Lung (tissue), 12 donors: ENCODE results near the gene RXYLT1. TPM values are rescaled to one million over a fixed set of nuclear protein-coding genes. Genes with fewer than 3 reads are reported as not detected.
"Not testable (repeated sequence)": the region's sequence is repeated elsewhere in the genome, so short reads cannot be mapped to it uniquely, and the experiment has no call there.

Experiments
- ATAC-seq: fragments of 200-7000 bp; cut with Tn5 transposase; one replicate; pipeline ENCODE4 v1.9.1; 2020; ENCODE audit warnings: moderate number of reproducible peaks; ENCODE audit not compliant: insufficient read depth, low FRiP score
- DNase-seq, 3 donors: peaks; one replicate each; pipeline ENCODE4 v3.0.0-alpha.2; 2013 to 2017
- H3K27ac ChIP-seq, 2 donors: one replicate each; pipeline ENCODE4 v1.5.1; 2013; ENCODE audit warnings: mild to moderate bottlenecking in 2 of 2, moderate library complexity in 2 of 2, control low read depth in 1 of 2, inconsistent platforms in 1 of 2, low read depth in 1 of 2, low read length in 1 of 2
- H3K27me3 ChIP-seq, 3 donors: one replicate each; pipeline ENCODE4 v1.5.1; 2013; ENCODE audit warnings: low read length in 2 of 3; ENCODE audit not compliant: control insufficient read depth in 3 of 3, insufficient read depth in 3 of 3
- H3K36me3 ChIP-seq, 4 donors: one replicate each; pipeline ENCODE4 v1.5.1; 2013; ENCODE audit warnings: low read length in 4 of 4, mild to moderate bottlenecking in 1 of 4, moderate library complexity in 1 of 4; ENCODE audit not compliant: control insufficient read depth in 4 of 4, insufficient read depth in 4 of 4
- H3K4me1 ChIP-seq, 5 donors: one replicate each; pipeline ENCODE4 v1.5.1; 2013; ENCODE audit warnings: low read length in 5 of 5, mild to moderate bottlenecking in 2 of 5, moderate library complexity in 1 of 5; ENCODE audit not compliant: control insufficient read depth in 5 of 5, insufficient read depth in 5 of 5
- H3K4me3 ChIP-seq: one replicate; pipeline ENCODE4 v1.5.1; 2013; ENCODE audit warnings: mild to moderate bottlenecking, control low read depth, moderate library complexity
- H3K9ac ChIP-seq, 2 donors: one replicate each; pipeline ENCODE4 v1.5.1; 2013; ENCODE audit warnings: low read length in 2 of 2, control low read depth in 1 of 2; ENCODE audit not compliant: insufficient read depth in 1 of 2
- H3K9me3 ChIP-seq, 4 donors: one replicate each; pipeline ENCODE4 v1.5.1; 2013; ENCODE audit warnings: low read length in 3 of 4, mild to moderate bottlenecking in 1 of 4, moderate library complexity in 1 of 4; ENCODE audit not compliant: control insufficient read depth in 4 of 4, insufficient read depth in 3 of 4
- WGBS, 2 donors: extraction: QIAGEN DNeasy Blood & Tissue Kit; methylation state at CpG; one replicate each; pipeline ENCODE4 v1.1.7; 2013; 5-methylcytosine and 5-hydroxymethylcytosine counted together
- polyA plus RNA-seq, 2 donors: library from polyadenylated mRNA; stranded (reverse); fragments of 200-250 nt; gene quantifications; one replicate each; pipeline ENCODE4 v1.2.1, GENCODE V29; 2013
- total RNA-seq, 2 donors: library from RNA; depleted of rRNA in 1 of 2; stranded (reverse); fragments of >200 nt in 1 of 2; gene quantifications; one replicate each; pipeline ENCODE4 v1.2.1, GENCODE V29; 2014 to 2021
- TF ChIP-seq, protein P1 (sequence below): IDR thresholded peaks from 2 replicates; pipeline ENCODE4 v1.5.1; 2012; ENCODE audit warnings: mild to moderate bottlenecking; ENCODE audit errors: control extremely low read depth, extremely low read depth
- donor health status: control.
- donor health status: control.
- donor health status: Bipolar disorder and iron deficiency.
- donor health status: healthy.
- donor health status: DM: yes; HTN: yes; CAD: no.

Gene RXYLT1
- total and polyA plus RNA-seq, 4 donors: 8.0 to 14.9 (median 12.4) TPM

GRCh38 chr12:63838411-63838810 is 58.7 kb downstream of the RXYLT1 start:
- no peak for DNase-seq
- H3K4me1 ChIP-seq: no peaks in the 10 kb centered on the region
- TF ChIP-seq, protein P1, sequence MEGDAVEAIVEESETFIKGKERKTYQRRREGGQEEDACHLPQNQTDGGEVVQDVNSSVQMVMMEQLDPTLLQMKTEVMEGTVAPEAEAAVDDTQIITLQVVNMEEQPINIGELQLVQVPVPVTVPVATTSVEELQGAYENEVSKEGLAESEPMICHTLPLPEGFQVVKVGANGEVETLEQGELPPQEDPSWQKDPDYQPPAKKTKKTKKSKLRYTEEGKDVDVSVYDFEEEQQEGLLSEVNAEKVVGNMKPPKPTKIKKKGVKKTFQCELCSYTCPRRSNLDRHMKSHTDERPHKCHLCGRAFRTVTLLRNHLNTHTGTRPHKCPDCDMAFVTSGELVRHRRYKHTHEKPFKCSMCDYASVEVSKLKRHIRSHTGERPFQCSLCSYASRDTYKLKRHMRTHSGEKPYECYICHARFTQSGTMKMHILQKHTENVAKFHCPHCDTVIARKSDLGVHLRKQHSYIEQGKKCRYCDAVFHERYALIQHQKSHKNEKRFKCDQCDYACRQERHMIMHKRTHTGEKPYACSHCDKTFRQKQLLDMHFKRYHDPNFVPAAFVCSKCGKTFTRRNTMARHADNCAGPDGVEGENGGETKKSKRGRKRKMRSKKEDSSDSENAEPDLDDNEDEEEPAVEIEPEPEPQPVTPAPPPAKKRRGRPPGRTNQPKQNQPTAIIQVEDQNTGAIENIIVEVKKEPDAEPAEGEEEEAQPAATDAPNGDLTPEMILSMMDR: no peak
- H3K27ac ChIP-seq: no peak overlapping the region
- no peaks in the 10 kb centered on the region for H3K27me3 ChIP-seq
- H3K4me3 ChIP-seq: no peak overlapping the region
- H3K9me3 ChIP-seq: no peaks in the 10 kb centered on the region
- H3K9ac ChIP-seq: no peak overlapping the region
- 96% methylated on average over 9 of the region's 9 CpGs for WGBS, 2 donors
- ATAC-seq: no peak
- H3K36me3 ChIP-seq: no peaks in the 10 kb centered on the region

DNA sequence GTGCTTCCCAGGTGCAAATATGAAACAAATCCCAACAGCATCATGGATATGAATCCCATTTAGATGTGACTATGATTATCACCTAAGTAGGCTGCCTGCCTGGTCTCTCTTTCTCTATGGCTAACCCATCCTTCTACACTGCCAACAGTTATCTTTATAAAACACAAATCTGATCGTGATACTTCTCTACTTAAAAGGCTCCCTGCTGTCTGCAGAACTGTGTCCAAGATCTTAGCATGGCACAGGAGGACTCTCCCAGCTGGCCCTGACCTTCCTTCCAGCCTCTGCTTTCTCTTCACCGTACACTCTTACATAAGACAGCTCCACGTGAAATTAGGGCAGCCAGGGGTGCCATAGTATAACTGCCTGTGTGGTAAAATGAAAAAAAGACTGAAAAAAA is 61.3 kb downstream of the RXYLT1 start:
- Histone ChIP-seq H3K4me1 (peaks cover 0 to 5% (median 2%) of the 10 kb centered on the region in 5 donors), H3K9me3 (no peaks in the 10 kb centered on the region), H3K4me3 (no peak overlapping the region), H3K36me3 (no peaks in the 10 kb centered on the region), H3K27me3 (no peaks in the 10 kb centered on the region), H3K9ac (no peak overlapping the region), H3K27ac (no peak overlapping the region)
- ATAC-seq: no peak
- TF ChIP-seq, protein P1: no peak
- 63 to 74% methylated on average over 3 of the region's 3 CpGs for WGBS, 2 donors
- no peak for DNase-seq

DNA sequence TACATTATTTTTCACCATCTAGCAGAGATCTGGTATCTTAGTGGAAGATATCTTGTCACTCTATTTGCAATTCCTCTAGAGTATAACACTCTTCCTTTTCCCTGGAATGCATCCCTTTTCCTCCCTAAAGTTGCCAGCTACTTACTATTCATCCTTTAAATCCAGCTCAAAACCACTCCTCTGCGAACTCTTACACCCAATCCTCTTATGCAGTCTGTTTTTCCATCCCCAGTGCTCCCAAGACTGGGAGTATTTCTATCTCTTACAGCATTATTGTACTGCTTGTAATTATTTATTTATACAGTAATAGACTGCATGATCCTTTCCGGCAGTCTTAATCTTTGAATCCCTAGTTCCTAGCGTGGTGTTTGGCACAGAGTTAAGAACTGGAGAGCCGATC is 61.9 kb downstream of the RXYLT1 start:
- H3K9ac ChIP-seq: no peak overlapping the region
- TF ChIP-seq, protein P1: no peak
- H3K9me3 ChIP-seq: no peaks in the 10 kb centered on the region
- H3K4me1 ChIP-seq: peaks cover 2 to 10% (median 7%) of the 10 kb centered on the region in 5 donors
- DNase-seq (no peak), ATAC-seq (no peak)
- no peak overlapping the region for H3K4me3 ChIP-seq
- no peaks in the 10 kb centered on the region for H3K36me3 ChIP-seq
- 67 to 78% methylated on average over 4 of the region's 4 CpGs for WGBS, 2 donors
- H3K27ac ChIP-seq: no peak overlapping the region
- H3K27me3 ChIP-seq: no peaks in the 10 kb centered on the region

DNA sequence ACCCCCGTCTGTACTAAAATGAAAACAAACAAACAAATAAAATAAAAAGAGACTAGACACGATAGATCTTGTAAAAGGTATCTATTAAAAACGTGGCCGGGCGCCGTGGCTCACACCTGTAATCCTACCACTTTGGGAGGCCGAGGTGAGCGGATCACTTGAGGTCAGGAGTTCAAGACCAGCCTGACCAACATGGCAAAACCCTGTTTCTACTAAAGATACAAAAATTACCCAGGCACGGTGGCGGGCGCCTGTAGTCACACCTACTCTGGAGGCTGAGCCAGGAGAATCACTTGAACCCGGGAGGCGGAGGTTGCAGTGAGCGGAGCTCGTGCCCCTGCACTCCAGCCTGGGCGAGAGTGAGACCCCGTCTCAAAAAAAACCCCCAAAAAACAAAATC is 63.0 kb downstream of the RXYLT1 start:
- H3K9me3 ChIP-seq, H3K27me3 ChIP-seq, H3K27ac ChIP-seq, H3K4me3 ChIP-seq, ATAC-seq, DNase-seq, H3K36me3 ChIP-seq, H3K9ac ChIP-seq: not testable (repeated sequence)
- peaks cover 2 to 14% (median 11%) of the 10 kb centered on the region in 5 donors for H3K4me1 ChIP-seq
- 95 to 97% methylated on average over 17 of the region's 17 CpGs for WGBS, 2 donors
